NB4 (cell line): ENCODE measurements around the gene DLX3.

ENCODE experiments used
- MYC ChIP-seq: IDR thresholded peaks from 2 replicates; pipeline ENCODE4 v1.6.1; 2011; ENCODE audit warnings: low read depth, low read length
- POLR2A ChIP-seq: IDR thresholded peaks from 2 replicates; pipeline ENCODE4 v1.6.1; 2011; ENCODE audit warnings: mild to moderate bottlenecking; ENCODE audit not compliant: insufficient read length; ENCODE audit errors: extremely low read depth
- TF ChIP-seq, protein P1 (sequence below): IDR thresholded peaks from one replicate; pipeline ENCODE4 v1.5.1; 2012; ENCODE audit warnings: low read depth, low read length
- TF ChIP-seq, protein P2 (sequence below): IDR thresholded peaks from 2 replicates; pipeline ENCODE4 v1.6.1; 2011; ENCODE audit warnings: low read depth, low read length

DNA sequence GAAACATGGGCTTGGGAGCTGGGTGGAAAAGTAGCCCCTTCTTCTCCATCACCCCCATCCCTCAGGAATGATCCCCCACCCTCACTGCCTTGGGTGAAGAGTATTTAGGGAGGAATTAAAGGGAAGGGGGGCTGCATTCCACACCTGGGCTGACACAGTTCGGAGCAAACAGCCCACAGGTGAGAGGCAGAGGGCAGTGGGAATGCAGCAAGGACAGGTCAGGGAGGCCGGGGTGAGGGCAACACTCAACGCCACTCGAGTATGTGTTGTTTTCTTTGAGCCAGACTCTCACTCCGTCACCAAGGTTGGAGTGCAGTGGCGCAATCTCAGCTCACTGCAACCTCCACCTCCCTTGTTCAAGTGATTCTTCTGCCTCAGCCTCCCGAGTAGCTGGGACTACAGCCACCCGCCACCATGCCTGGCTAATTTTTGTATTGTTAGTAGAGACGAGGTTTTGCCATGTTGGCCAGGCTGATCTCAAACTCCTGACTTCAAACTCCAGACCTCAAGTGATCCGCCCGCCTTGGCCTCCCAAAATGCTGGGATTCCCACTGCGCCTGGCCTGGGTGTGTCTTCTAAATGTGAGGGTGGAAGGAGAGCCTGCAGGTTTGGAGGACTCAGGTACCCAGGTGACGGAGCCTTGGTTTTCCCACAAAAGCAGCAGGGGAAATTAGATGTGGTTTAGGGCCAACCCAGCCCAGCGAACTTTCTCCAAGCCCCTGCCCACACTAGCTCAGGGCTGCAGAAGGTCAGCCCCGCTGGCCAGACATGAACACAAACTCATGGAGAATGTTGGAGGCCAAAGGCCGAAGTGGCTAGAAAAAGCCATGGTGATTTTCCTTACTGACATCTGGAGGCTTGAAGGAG lies 39.7 kb upstream of the DLX3 start:
- TF ChIP-seq POLR2A (no peak), MYC (no peak)
- TF ChIP-seq, protein P1, sequence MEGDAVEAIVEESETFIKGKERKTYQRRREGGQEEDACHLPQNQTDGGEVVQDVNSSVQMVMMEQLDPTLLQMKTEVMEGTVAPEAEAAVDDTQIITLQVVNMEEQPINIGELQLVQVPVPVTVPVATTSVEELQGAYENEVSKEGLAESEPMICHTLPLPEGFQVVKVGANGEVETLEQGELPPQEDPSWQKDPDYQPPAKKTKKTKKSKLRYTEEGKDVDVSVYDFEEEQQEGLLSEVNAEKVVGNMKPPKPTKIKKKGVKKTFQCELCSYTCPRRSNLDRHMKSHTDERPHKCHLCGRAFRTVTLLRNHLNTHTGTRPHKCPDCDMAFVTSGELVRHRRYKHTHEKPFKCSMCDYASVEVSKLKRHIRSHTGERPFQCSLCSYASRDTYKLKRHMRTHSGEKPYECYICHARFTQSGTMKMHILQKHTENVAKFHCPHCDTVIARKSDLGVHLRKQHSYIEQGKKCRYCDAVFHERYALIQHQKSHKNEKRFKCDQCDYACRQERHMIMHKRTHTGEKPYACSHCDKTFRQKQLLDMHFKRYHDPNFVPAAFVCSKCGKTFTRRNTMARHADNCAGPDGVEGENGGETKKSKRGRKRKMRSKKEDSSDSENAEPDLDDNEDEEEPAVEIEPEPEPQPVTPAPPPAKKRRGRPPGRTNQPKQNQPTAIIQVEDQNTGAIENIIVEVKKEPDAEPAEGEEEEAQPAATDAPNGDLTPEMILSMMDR, result no peak
- TF ChIP-seq, protein P2, sequence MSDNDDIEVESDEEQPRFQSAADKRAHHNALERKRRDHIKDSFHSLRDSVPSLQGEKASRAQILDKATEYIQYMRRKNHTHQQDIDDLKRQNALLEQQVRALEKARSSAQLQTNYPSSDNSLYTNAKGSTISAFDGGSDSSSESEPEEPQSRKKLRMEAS, result no peak
